RWPE2 (cell line): ENCODE results near the gene THAP4.
"Not testable (repeated sequence)": the region's sequence is repeated elsewhere in the genome, so short reads cannot be mapped to it uniquely, and the experiment has no call there.

Source experiments
- ATAC-seq: fragments of 200-7000 bp; cut with Tn5 transposase; 3 replicates; pipeline ENCODE4 v1.9.1; 2021; ENCODE audit warnings: low read depth
- DNase-seq: peaks from one replicate; pipeline ENCODE4 v3.0.0-alpha.2; 2020; ENCODE audit warnings: low spot score
- H3K27ac ChIP-seq: fragments of 450-650 bp; 2 replicates; pipeline ENCODE4 v1.5.1; 2017; ENCODE audit warnings: mild to moderate bottlenecking; ENCODE audit not compliant: poor library complexity, severe bottlenecking
- H3K27me3 ChIP-seq: fragments of 250-450 bp; sonication (Bioruptor Pico); 2 replicates; pipeline ENCODE4 v1.5.1; 2021; ENCODE audit warnings: mild to moderate bottlenecking, moderate library complexity; ENCODE audit not compliant: insufficient read depth, poor library complexity, severe bottlenecking
- H3K36me3 ChIP-seq: fragments of 250-450 bp; sonication (Bioruptor Pico); 2 replicates; pipeline ENCODE4 v1.5.1; 2020; ENCODE audit warnings: low read depth, mild to moderate bottlenecking, moderate library complexity
- H3K4me1 ChIP-seq: fragments of 250-450 bp; sonication (Bioruptor Pico); 2 replicates; pipeline ENCODE4 v1.5.1; 2021; ENCODE audit warnings: mild to moderate bottlenecking, moderate library complexity; ENCODE audit not compliant: insufficient read depth, poor library complexity, severe bottlenecking
- H3K4me3 ChIP-seq: fragments of 250-450 bp; sonication (Bioruptor Pico); 2 replicates; pipeline ENCODE4 v1.5.1; 2021; ENCODE audit warnings: mild to moderate bottlenecking, moderate library complexity; ENCODE audit not compliant: severe bottlenecking
- H3K9me3 ChIP-seq: fragments of 250-450 bp; sonication (Bioruptor Pico); 2 replicates; pipeline ENCODE4 v1.5.1; 2021; ENCODE audit warnings: mild to moderate bottlenecking, moderate library complexity; ENCODE audit not compliant: severe bottlenecking
- TF ChIP-seq, protein P1 (sequence below): fragments of 450-650 bp; IDR thresholded peaks from one replicate; pipeline ENCODE4 v1.5.1; 2017; ENCODE audit warnings: mild to moderate bottlenecking, moderate library complexity; ENCODE audit not compliant: poor library complexity, severe bottlenecking

THAP4 gene

GRCh38 chr2:241595600-241596140 lies 41.3 kb downstream of the THAP4 start:
- Histone ChIP-seq H3K27me3 (no peaks in the 10 kb centered on the region), H3K36me3 (peaks cover 33% of the 10 kb centered on the region), H3K9me3 (no peaks in the 10 kb centered on the region), H3K27ac (no peak overlapping the region), H3K4me1 (no peaks in the 10 kb centered on the region), H3K4me3 (no peak overlapping the region)
- DNase-seq (no peak), ATAC-seq (no peak)
- TF ChIP-seq, protein P1, sequence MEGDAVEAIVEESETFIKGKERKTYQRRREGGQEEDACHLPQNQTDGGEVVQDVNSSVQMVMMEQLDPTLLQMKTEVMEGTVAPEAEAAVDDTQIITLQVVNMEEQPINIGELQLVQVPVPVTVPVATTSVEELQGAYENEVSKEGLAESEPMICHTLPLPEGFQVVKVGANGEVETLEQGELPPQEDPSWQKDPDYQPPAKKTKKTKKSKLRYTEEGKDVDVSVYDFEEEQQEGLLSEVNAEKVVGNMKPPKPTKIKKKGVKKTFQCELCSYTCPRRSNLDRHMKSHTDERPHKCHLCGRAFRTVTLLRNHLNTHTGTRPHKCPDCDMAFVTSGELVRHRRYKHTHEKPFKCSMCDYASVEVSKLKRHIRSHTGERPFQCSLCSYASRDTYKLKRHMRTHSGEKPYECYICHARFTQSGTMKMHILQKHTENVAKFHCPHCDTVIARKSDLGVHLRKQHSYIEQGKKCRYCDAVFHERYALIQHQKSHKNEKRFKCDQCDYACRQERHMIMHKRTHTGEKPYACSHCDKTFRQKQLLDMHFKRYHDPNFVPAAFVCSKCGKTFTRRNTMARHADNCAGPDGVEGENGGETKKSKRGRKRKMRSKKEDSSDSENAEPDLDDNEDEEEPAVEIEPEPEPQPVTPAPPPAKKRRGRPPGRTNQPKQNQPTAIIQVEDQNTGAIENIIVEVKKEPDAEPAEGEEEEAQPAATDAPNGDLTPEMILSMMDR: peak; percentile 9

GRCh38 chr2:241593271-241593670 lies 43.7 kb downstream of the THAP4 start:
- TF ChIP-seq, protein P1: no peak
- Histone ChIP-seq H3K4me1 (no peaks in the 10 kb centered on the region), H3K9me3 (no peaks in the 10 kb centered on the region), H3K27me3 (no peaks in the 10 kb centered on the region), H3K4me3 (no peak overlapping the region), H3K27ac (no peak overlapping the region), H3K36me3 (peaks cover 27% of the 10 kb centered on the region)
- ATAC-seq: no peak
- DNase-seq: no peak

GRCh38 chr2:241592126-241592845 lies 44.7 kb downstream of the THAP4 start:
- TF ChIP-seq, protein P1: no peak
- Histone ChIP-seq H3K27ac (no peak overlapping the region), H3K27me3 (no peaks in the 10 kb centered on the region), H3K4me3 (no peak overlapping the region), H3K36me3 (peaks cover 35% of the 10 kb centered on the region), H3K9me3 (no peaks in the 10 kb centered on the region), H3K4me1 (no peaks in the 10 kb centered on the region)
- ATAC-seq (no peak), DNase-seq (no peak)

GRCh38 chr2:241590496-241591455 lies 46.2 kb downstream of the THAP4 start:
- H3K27me3 ChIP-seq, DNase-seq, H3K9me3 ChIP-seq, H3K4me3 ChIP-seq, ATAC-seq, H3K27ac ChIP-seq, H3K4me1 ChIP-seq: not testable (repeated sequence)
- H3K36me3 ChIP-seq: peaks cover 47% of the 10 kb centered on the region

GRCh38 chr2:241589863-241590262 lies 47.1 kb downstream of the THAP4 start:
- ATAC-seq: not testable (repeated sequence)
- H3K36me3 ChIP-seq: peaks cover 48% of the 10 kb centered on the region

More at GRCh38 chr2:241589863-241590262, 47.1 kb downstream of the THAP4 start:
- not testable (repeated sequence) for H3K27me3 ChIP-seq, DNase-seq, H3K9me3 ChIP-seq, H3K27ac ChIP-seq, H3K4me1 ChIP-seq, H3K4me3 ChIP-seq
